HL-60 (cell line): Measurements from ENCODE around the gene PROZ.

Experiments
- GABPA ChIP-seq: IDR thresholded peaks from 2 replicates; pipeline ENCODE4 v1.6.1; 2012; ENCODE audit warnings: low read depth
- TF ChIP-seq, protein P1 (sequence below): IDR thresholded peaks from one replicate; pipeline ENCODE4 v1.5.1; 2011; ENCODE audit warnings: low read length, control low read depth, inconsistent platforms; ENCODE audit not compliant: insufficient read depth
- TF ChIP-seq, protein P2 (sequence below): IDR thresholded peaks from 2 replicates; pipeline ENCODE4 v1.6.1; 2012; ENCODE audit warnings: low read depth; ENCODE audit not compliant: insufficient replicate concordance

DNA sequence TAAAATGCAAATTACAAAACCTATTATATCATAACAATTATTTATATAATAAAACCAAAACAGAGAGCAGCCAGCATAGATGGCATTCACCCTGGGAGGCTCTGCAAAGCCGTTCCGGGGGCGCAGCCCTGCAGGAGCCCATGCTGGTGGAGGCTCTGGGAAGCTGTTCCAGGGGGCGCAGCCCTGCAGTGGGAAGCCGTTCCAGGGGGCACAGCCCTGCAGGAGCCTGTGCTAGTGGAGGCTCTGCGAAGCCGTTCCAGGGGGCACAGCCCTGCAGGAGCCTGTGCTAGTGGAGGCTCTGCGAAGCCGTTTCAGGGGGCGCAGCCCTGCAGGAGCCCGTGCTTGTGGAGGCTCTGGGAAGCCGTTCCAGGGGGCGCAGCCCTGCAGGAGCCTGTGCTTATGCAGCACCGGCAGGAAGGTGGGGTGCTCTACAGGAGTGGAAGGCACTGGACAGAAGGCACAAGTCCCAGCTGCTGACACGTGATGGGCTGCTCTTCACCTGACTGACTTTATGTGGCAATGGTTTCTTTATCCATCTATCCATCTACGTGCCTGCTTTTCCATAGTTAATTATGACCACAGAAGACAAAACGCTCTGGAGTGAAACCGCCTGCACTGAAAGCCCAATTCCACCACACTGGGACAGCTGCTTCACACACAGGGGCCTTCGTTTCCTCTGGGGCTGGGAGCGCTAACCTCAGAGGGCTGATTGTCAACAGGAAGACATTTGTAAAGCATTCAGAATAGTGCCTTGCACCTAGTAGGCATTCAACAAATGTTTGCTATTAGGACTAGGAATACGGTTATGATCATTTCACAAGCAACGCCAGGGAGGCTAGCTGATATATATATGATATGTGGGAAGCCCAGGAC, 26.4 kb downstream of the PROZ start:
- no peak for TF ChIP-seq GABPA
- TF ChIP-seq, protein P1, sequence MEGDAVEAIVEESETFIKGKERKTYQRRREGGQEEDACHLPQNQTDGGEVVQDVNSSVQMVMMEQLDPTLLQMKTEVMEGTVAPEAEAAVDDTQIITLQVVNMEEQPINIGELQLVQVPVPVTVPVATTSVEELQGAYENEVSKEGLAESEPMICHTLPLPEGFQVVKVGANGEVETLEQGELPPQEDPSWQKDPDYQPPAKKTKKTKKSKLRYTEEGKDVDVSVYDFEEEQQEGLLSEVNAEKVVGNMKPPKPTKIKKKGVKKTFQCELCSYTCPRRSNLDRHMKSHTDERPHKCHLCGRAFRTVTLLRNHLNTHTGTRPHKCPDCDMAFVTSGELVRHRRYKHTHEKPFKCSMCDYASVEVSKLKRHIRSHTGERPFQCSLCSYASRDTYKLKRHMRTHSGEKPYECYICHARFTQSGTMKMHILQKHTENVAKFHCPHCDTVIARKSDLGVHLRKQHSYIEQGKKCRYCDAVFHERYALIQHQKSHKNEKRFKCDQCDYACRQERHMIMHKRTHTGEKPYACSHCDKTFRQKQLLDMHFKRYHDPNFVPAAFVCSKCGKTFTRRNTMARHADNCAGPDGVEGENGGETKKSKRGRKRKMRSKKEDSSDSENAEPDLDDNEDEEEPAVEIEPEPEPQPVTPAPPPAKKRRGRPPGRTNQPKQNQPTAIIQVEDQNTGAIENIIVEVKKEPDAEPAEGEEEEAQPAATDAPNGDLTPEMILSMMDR, result no peak
- TF ChIP-seq, protein P2, sequence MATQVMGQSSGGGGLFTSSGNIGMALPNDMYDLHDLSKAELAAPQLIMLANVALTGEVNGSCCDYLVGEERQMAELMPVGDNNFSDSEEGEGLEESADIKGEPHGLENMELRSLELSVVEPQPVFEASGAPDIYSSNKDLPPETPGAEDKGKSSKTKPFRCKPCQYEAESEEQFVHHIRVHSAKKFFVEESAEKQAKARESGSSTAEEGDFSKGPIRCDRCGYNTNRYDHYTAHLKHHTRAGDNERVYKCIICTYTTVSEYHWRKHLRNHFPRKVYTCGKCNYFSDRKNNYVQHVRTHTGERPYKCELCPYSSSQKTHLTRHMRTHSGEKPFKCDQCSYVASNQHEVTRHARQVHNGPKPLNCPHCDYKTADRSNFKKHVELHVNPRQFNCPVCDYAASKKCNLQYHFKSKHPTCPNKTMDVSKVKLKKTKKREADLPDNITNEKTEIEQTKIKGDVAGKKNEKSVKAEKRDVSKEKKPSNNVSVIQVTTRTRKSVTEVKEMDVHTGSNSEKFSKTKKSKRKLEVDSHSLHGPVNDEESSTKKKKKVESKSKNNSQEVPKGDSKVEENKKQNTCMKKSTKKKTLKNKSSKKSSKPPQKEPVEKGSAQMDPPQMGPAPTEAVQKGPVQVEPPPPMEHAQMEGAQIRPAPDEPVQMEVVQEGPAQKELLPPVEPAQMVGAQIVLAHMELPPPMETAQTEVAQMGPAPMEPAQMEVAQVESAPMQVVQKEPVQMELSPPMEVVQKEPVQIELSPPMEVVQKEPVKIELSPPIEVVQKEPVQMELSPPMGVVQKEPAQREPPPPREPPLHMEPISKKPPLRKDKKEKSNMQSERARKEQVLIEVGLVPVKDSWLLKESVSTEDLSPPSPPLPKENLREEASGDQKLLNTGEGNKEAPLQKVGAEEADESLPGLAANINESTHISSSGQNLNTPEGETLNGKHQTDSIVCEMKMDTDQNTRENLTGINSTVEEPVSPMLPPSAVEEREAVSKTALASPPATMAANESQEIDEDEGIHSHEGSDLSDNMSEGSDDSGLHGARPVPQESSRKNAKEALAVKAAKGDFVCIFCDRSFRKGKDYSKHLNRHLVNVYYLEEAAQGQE, result no peak
